Upper lobe of right lung (tissue), 1 donor: Measurements from ENCODE around the gene SEBOX. TPM values are rescaled to one million over a fixed set of nuclear protein-coding genes. Genes with fewer than 3 reads are reported as not detected.

Experiments used
- ATAC-seq: fragments of 200-7000 bp; cut with Tn5 transposase; one replicate; pipeline ENCODE4 v1.9.1; 2020; ENCODE audit warnings: mild to moderate bottlenecking, moderate library complexity
- DNase-seq: peaks from one replicate; pipeline ENCODE4 v3.0.0-alpha.2; 2020
- H3K27ac ChIP-seq: fragments of 200-600 bp; one replicate; pipeline ENCODE4 v1.8.0; 2022
- H3K27me3 ChIP-seq: fragments of 200-600 bp; one replicate; pipeline ENCODE4 v1.8.0; 2022; ENCODE audit warnings: mild to moderate bottlenecking
- H3K36me3 ChIP-seq: fragments of 200-600 bp; one replicate; pipeline ENCODE4 v1.8.0; 2022
- H3K4me1 ChIP-seq: fragments of 200-600 bp; one replicate; pipeline ENCODE4 v1.8.0; 2022
- H3K4me3 ChIP-seq: fragments of 200-600 bp; one replicate; pipeline ENCODE4 v1.8.0; 2022; ENCODE audit warnings: mild to moderate bottlenecking
- H3K9me3 ChIP-seq: fragments of 200-600 bp; one replicate; pipeline ENCODE4 v1.8.0; 2022
- CTCF ChIP-seq: fragments of 200-600 bp; IDR thresholded peaks from one replicate; pipeline ENCODE4 v1.8.0; 2022; ENCODE audit warnings: antibody characterized with exemption
- intact Hi-C: fragments of 100-400 bp; cut with DNase I; formaldehyde crosslinking; loops from one replicate; pipeline ENCODE4 v1.11.0; 2022
- total RNA-seq: library from RNA; stranded (reverse); fragmentation: NEBNext Ultra II Directional; extraction: Animal tissue kit (Norgen Biotek cat#: 25700); gene quantifications from one replicate; pipeline ENCODE4 v1.2.1, GENCODE V29; 2021
- donor health status: DM: no; HTN: yes; CAD: no; lungs with severe emphysema.

The SEBOX gene
- total RNA-seq, 1 donor from 2014 or later: not detected

GRCh38 chr17:28326114-28326513, 38.9 kb downstream of the SEBOX start:
- H3K4me3 ChIP-seq: no peak overlapping the region
- no peaks in the 10 kb centered on the region for H3K9me3 ChIP-seq
- H3K4me1 ChIP-seq: peaks cover 21% of the 10 kb centered on the region
- no peaks in the 10 kb centered on the region for H3K27me3 ChIP-seq
- no peak for TF ChIP-seq CTCF
- ATAC-seq: no peak
- no peak for DNase-seq
- no peak overlapping the region for H3K27ac ChIP-seq
- intact Hi-C loops: no loop called here
- H3K36me3 ChIP-seq: peaks cover 38% of the 10 kb centered on the region

GRCh38 chr17:28325211-28325610, 39.8 kb downstream of the SEBOX start:
- no peak for TF ChIP-seq CTCF
- intact Hi-C loops: no loop called here
- no peak overlapping the region for H3K27ac ChIP-seq
- H3K4me1 ChIP-seq: peaks cover 21% of the 10 kb centered on the region
- no peaks in the 10 kb centered on the region for H3K27me3 ChIP-seq
- no peak for ATAC-seq
- peaks cover 29% of the 10 kb centered on the region for H3K36me3 ChIP-seq
- H3K9me3 ChIP-seq: no peaks in the 10 kb centered on the region
- DNase-seq: no peak
- no peak overlapping the region for H3K4me3 ChIP-seq

GRCh38 chr17:28324781-28325180, 40.2 kb downstream of the SEBOX start:
- Histone ChIP-seq H3K4me1 (peaks cover 25% of the 10 kb centered on the region), H3K27ac (no peak overlapping the region), H3K27me3 (no peaks in the 10 kb centered on the region), H3K36me3 (peaks cover 27% of the 10 kb centered on the region), H3K9me3 (no peaks in the 10 kb centered on the region), H3K4me3 (no peak overlapping the region)
- intact Hi-C loops: no loop called here
- DNase-seq (no peak), ATAC-seq (no peak)
- no peak for TF ChIP-seq CTCF

GRCh38 chr17:28324267-28324745, 40.7 kb downstream of the SEBOX start:
- Histone ChIP-seq H3K27ac (no peak overlapping the region), H3K9me3 (no peaks in the 10 kb centered on the region), H3K36me3 (peaks cover 24% of the 10 kb centered on the region), H3K27me3 (no peaks in the 10 kb centered on the region), H3K4me1 (peaks cover 30% of the 10 kb centered on the region), H3K4me3 (no peak overlapping the region)
- no peak for ATAC-seq
- intact Hi-C loops: no loop called here
- TF ChIP-seq CTCF: no peak
- DNase-seq: no peak

GRCh38 chr17:28320215-28321061, 44.6 kb downstream of the SEBOX start:
- H3K27ac ChIP-seq: no peak overlapping the region
- no peaks in the 10 kb centered on the region for H3K27me3 ChIP-seq
- intact Hi-C loops: no loop called here
- no peaks in the 10 kb centered on the region for H3K9me3 ChIP-seq
- no peak for TF ChIP-seq CTCF
- H3K4me3 ChIP-seq: peak overlapping the region; percentile 80
- DNase-seq (no peak), ATAC-seq (no peak)
- peaks cover 30% of the 10 kb centered on the region for H3K4me1 ChIP-seq
- H3K36me3 ChIP-seq: no peaks in the 10 kb centered on the region
